Fibroblast of lung (primary cell): Measurements from ENCODE around the gene AVPR1A. TPM values are rescaled to one million over a fixed set of nuclear protein-coding genes. Genes with fewer than 3 reads are reported as not detected.

Experiments used
- DNase-seq, 2 donors: peaks; one replicate each; pipeline versions ENCODE4 v3.0.0 to v3.0.0-alpha.2; 2010; ENCODE audit warnings: low read depth in 2 of 2
- H2AFZ ChIP-seq: 2 replicates; pipeline ENCODE4 v1.5.1; 2012; ENCODE audit warnings: low read length, control low read depth, inconsistent platforms
- H3K27ac ChIP-seq: 2 replicates; pipeline ENCODE4 v1.5.1; 2011; ENCODE audit warnings: low read length, control low read depth; ENCODE audit not compliant: insufficient read depth
- H3K27me3 ChIP-seq: 2 replicates; pipeline ENCODE4 v1.5.1; 2011; ENCODE audit warnings: mild to moderate bottlenecking, low read length; ENCODE audit not compliant: control insufficient read depth, insufficient read depth
- H3K36me3 ChIP-seq: 2 replicates; pipeline ENCODE4 v1.5.1; 2011; ENCODE audit warnings: low read length; ENCODE audit not compliant: control insufficient read depth, insufficient read depth
- H3K4me1 ChIP-seq: 2 replicates; pipeline ENCODE4 v1.5.1; 2011; ENCODE audit warnings: low read length; ENCODE audit not compliant: control insufficient read depth, insufficient read depth; ENCODE audit errors: extremely low read depth
- H3K4me2 ChIP-seq: 2 replicates; pipeline ENCODE4 v1.5.1; 2011; ENCODE audit warnings: low read length, control low read depth; ENCODE audit not compliant: insufficient read depth; ENCODE audit errors: extremely low read depth
- H3K4me3 ChIP-seq, 4 experiments: fragments of 200-600 bp in 1 of 4; sonication (generic) in 1 of 4; replicated peaks in 1 of 4; 2 replicates each; pipeline ENCODE4 v1.5.1; 2011 to 2016; ENCODE audit warnings: low read length in 4 of 4, low read depth in 3 of 4, mild to moderate bottlenecking in 3 of 4, control low read depth in 2 of 4, inconsistent platforms in 1 of 4, mixed read lengths in 1 of 4; ENCODE audit not compliant: insufficient read depth in 1 of 4; ENCODE audit errors: control extremely low read depth in 1 of 4
- H3K79me2 ChIP-seq: 2 replicates; pipeline ENCODE4 v1.5.1; 2012; ENCODE audit warnings: mild to moderate bottlenecking, low read length, inconsistent platforms; ENCODE audit not compliant: control insufficient read depth, insufficient read depth
- H3K9ac ChIP-seq: 2 replicates; pipeline ENCODE4 v1.5.1; 2011; ENCODE audit warnings: mild to moderate bottlenecking, low read length, control low read depth; ENCODE audit not compliant: insufficient read depth
- H3K9me3 ChIP-seq: 2 replicates; pipeline ENCODE4 v1.5.1; 2012; ENCODE audit warnings: low read depth, low read length; ENCODE audit not compliant: control insufficient read depth, insufficient read depth
- H4K20me1 ChIP-seq: 2 replicates; pipeline ENCODE4 v1.5.1; 2011; ENCODE audit warnings: low read length; ENCODE audit not compliant: control insufficient read depth, insufficient read depth; ENCODE audit errors: extremely low read depth
- EZH2 ChIP-seq: IDR thresholded peaks from 2 replicates; pipeline ENCODE4 v1.5.1; 2012; ENCODE audit warnings: low read length, control low read depth, mild to moderate bottlenecking; ENCODE audit errors: missing control alignments
- polyA plus RNA-seq, 2 donors: library from polyadenylated mRNA; depleted of rRNA in 1 of 2; stranded (reverse) in 1 of 2; unstranded in 1 of 2; fragments of >200 nt; gene quantifications; 2 replicates each; pipeline ENCODE4 v1.2.1, GENCODE V29; 2011 to 2012; ENCODE audit warnings: missing spikeins in 1 of 2
- total RNA-seq: library from RNA; depleted of rRNA; stranded (reverse); fragments of >200 nt; gene quantifications from 2 replicates; pipeline ENCODE4 v1.2.1, GENCODE V29; 2014
- TF ChIP-seq, protein P1 (sequence below), 2 donors: IDR thresholded peaks in 1 of 2; conservative IDR thresholded peaks in 1 of 2; 1 replicate in 1 of 2; 2 replicates in 1 of 2; pipeline ENCODE4 v1.5.1; 2011 to 2012; ENCODE audit warnings: low read length in 2 of 2, control low read depth in 1 of 2, inconsistent platforms in 1 of 2, low read depth in 1 of 2, mild to moderate bottlenecking in 1 of 2

AVPR1A gene
- total and polyA plus RNA-seq, 2 donors (not counting 1 experiment from before 2014, with no cell fraction given), result not detected

GRCh38 chr12:63155375-63155774 lies 4.4 kb upstream of the AVPR1A start:
- no peaks in the 10 kb centered on the region for H3K79me2 ChIP-seq
- no peak overlapping the region for H3K4me2 ChIP-seq
- no peak overlapping the region for H3K4me3 ChIP-seq
- no peaks in the 10 kb centered on the region for H4K20me1 ChIP-seq
- no peaks in the 10 kb centered on the region for H3K36me3 ChIP-seq
- no peaks in the 10 kb centered on the region for H3K4me1 ChIP-seq
- H2AFZ ChIP-seq, result no peak overlapping the region
- H3K9me3 ChIP-seq, result no peaks in the 10 kb centered on the region
- TF ChIP-seq, protein P1, sequence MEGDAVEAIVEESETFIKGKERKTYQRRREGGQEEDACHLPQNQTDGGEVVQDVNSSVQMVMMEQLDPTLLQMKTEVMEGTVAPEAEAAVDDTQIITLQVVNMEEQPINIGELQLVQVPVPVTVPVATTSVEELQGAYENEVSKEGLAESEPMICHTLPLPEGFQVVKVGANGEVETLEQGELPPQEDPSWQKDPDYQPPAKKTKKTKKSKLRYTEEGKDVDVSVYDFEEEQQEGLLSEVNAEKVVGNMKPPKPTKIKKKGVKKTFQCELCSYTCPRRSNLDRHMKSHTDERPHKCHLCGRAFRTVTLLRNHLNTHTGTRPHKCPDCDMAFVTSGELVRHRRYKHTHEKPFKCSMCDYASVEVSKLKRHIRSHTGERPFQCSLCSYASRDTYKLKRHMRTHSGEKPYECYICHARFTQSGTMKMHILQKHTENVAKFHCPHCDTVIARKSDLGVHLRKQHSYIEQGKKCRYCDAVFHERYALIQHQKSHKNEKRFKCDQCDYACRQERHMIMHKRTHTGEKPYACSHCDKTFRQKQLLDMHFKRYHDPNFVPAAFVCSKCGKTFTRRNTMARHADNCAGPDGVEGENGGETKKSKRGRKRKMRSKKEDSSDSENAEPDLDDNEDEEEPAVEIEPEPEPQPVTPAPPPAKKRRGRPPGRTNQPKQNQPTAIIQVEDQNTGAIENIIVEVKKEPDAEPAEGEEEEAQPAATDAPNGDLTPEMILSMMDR (conservative IDR thresholded peaks at IDR 0.05 in 1 of 2, IDR thresholded peaks at IDR 0.05 in 1 of 2; ENCODE audit: low read depth in 1 of 2, low read length in 2 of 2), result no peak
- no peak for TF ChIP-seq EZH2
- no peak overlapping the region for H3K27ac ChIP-seq
- H3K27me3 ChIP-seq, result peaks cover 16% of the 10 kb centered on the region
- DNase-seq, result no peak
- no peak overlapping the region for H3K9ac ChIP-seq

- no peak for TF ChIP-seq EZH2
- TF ChIP-seq, protein P1 (conservative IDR thresholded peaks at IDR 0.05 in 1 of 2, IDR thresholded peaks at IDR 0.05 in 1 of 2; ENCODE audit: low read depth in 1 of 2, low read length in 2 of 2), result no peak
- peaks cover 24% of the 10 kb centered on the region for H3K27me3 ChIP-seq
- H3K79me2 ChIP-seq, result no peaks in the 10 kb centered on the region
These were observed 3.6 kb upstream of the AVPR1A start for GRCh38 chr12:63154560-63154959.

GRCh38 chr12:63152321-63152700 lies 1.3 kb upstream of the AVPR1A start:
- no peak for TF ChIP-seq EZH2
- TF ChIP-seq, protein P1 (conservative IDR thresholded peaks at IDR 0.05 in 1 of 2, IDR thresholded peaks at IDR 0.05 in 1 of 2; ENCODE audit: low read depth in 1 of 2, low read length in 2 of 2), result no peak
- peak overlapping the region in 1 of 4 experiments; percentile 16 for H3K4me3 ChIP-seq
- H3K9ac ChIP-seq, result no peak overlapping the region
- H3K79me2 ChIP-seq, result no peaks in the 10 kb centered on the region
- no peak overlapping the region for H3K4me2 ChIP-seq
- no peak for DNase-seq
- H3K27ac ChIP-seq, result no peak overlapping the region
- H2AFZ ChIP-seq, result no peak overlapping the region
- H3K36me3 ChIP-seq, result no peaks in the 10 kb centered on the region
- H3K27me3 ChIP-seq, result peaks cover 26% of the 10 kb centered on the region
- no peaks in the 10 kb centered on the region for H4K20me1 ChIP-seq
- no peaks in the 10 kb centered on the region for H3K4me1 ChIP-seq
- H3K9me3 ChIP-seq, result no peaks in the 10 kb centered on the region

More at GRCh38 chr12:63154560-63154959, 3.6 kb upstream of the AVPR1A start:
- Histone ChIP-seq H3K4me3 (no peak overlapping the region), H4K20me1 (no peaks in the 10 kb centered on the region), H3K9ac (no peak overlapping the region), H2AFZ (no peak overlapping the region), H3K4me1 (no peaks in the 10 kb centered on the region), H3K36me3 (no peaks in the 10 kb centered on the region), H3K4me2 (no peak overlapping the region), H3K9me3 (no peaks in the 10 kb centered on the region), H3K27ac (no peak overlapping the region)
- DNase-seq, result no peak
